ENCODE results near the gene UBE2E1.

- no peak for TF ChIP-seq POLR2A (IDR thresholded peaks at IDR 0.05)
- no peak for TF ChIP-seq CTCF (IDR thresholded peaks at IDR 0.05)
These were observed 16.8 kb downstream of the UBE2E1 start for GRCh38 chr3:23822559-23822958.

Data from thyroid gland (tissue), 4 donors.